ENCODE results near the gene MCEMP1. TPM values are rescaled to one million over a fixed set of nuclear protein-coding genes. Genes with fewer than 3 reads are reported as not detected.

MCEMP1 gene
- polyA plus RNA-seq, 1 donor from 2014 or later: not detected

DNA sequence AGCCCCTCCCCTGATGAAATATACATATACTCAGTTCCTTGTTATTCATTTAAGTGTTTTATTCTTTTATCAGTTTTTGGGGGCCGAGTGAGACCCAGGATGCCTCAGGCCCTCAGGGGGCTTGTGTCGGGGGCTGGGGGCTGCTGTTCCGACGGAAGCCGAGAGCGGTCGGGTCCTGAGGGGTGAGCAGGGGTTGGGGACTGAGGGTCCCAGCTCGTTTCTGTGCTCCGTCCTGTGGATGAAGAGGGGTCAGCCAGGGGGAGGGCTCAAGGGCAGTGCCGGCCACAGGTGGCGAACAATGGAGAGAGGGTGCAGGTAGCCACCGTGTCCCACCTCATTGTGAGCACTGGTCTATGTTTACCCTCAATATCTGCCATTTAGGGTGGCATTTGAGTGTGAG, 45.3 kb upstream of the MCEMP1 start:
- Histone ChIP-seq H3K9me2 (ENCODE audit: insufficient read depth, low read length) (no peaks in the 10 kb centered on the region), H3K79me2 (replicated peaks; ENCODE audit: insufficient read depth, low read length) (peaks cover 33% of the 10 kb centered on the region), H3K27ac (ENCODE audit: low read length) (no peak overlapping the region), H3F3A (ENCODE audit: insufficient read depth, low read length, poor library complexity, severe bottlenecking) (no peaks in the 10 kb centered on the region), H2AFZ (ENCODE audit: low read depth, low read length) (no peak overlapping the region), H3K4me2 (ENCODE audit: low read length) (no peak overlapping the region), H3K27me3 (ENCODE audit: insufficient read depth, low read depth, low read length) (peaks cover 6% of the 10 kb centered on the region), H3K4me3 (ENCODE audit: low read length) (no peak overlapping the region), H3K9ac (ENCODE audit: low read length) (no peak overlapping the region), H3K36me3 (ENCODE audit: insufficient read depth, low read length) (no peaks in the 10 kb centered on the region), H4K20me1 (ENCODE audit: insufficient read depth) (no peaks in the 10 kb centered on the region), H3K9me3 (ENCODE audit: low read length) (no peaks in the 10 kb centered on the region)
- no peak for TF ChIP-seq EZH2 (IDR thresholded peaks at IDR 0.05; ENCODE audit: borderline replicate concordance, insufficient read depth, low read length, poor library complexity, severe bottlenecking)

DNA sequence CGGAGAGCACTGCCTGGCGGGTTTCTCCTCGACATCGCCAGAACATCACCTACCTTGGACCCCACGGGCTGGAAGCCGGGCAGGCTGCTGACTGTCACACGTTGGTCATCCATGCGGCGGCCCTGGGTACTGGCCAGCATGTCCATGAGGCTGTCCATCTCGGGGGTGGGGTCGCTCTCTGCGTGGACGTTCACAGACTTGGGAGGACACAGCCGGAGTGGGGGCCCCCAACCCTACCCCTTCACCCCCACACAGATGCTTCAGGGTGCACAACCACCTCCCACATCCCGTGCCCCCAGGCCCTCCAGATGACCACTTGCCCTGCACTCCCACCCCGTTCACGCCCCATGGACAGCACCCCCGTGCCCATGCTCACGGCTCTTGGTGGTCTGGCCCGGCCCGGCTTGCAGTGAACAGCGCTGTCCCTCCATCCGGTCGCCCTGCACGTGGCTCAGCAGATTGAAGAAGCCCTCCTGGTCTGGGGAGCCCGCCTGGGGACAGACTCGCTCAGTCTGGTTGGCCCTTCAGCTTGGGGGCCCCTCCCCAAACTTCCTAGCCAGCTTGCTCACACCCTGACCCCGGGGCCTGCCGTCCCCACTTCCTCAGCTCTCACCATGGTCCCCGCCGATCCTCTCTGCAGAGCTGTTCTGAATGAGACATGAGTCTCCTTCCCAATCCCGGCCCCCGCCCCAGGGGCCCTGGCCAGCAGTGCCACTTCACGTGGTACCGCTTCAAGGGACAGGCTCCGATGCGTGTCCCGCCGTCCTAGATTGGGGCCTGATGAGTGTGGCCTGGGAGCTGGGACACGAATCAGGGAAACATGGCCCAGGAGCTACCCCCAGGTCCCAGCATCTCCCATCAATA, 44.3 kb upstream of the MCEMP1 start:
- no peaks in the 10 kb centered on the region for H4K20me1 ChIP-seq (ENCODE audit: insufficient read depth)
- no peak overlapping the region for H3K9ac ChIP-seq (ENCODE audit: low read length)
- H3K36me3 ChIP-seq (ENCODE audit: insufficient read depth, low read length): no peaks in the 10 kb centered on the region
- no peaks in the 10 kb centered on the region for H3K9me3 ChIP-seq (ENCODE audit: low read length)
- no peaks in the 10 kb centered on the region for H3K9me2 ChIP-seq (ENCODE audit: insufficient read depth, low read length)
- TF ChIP-seq, protein P1, sequence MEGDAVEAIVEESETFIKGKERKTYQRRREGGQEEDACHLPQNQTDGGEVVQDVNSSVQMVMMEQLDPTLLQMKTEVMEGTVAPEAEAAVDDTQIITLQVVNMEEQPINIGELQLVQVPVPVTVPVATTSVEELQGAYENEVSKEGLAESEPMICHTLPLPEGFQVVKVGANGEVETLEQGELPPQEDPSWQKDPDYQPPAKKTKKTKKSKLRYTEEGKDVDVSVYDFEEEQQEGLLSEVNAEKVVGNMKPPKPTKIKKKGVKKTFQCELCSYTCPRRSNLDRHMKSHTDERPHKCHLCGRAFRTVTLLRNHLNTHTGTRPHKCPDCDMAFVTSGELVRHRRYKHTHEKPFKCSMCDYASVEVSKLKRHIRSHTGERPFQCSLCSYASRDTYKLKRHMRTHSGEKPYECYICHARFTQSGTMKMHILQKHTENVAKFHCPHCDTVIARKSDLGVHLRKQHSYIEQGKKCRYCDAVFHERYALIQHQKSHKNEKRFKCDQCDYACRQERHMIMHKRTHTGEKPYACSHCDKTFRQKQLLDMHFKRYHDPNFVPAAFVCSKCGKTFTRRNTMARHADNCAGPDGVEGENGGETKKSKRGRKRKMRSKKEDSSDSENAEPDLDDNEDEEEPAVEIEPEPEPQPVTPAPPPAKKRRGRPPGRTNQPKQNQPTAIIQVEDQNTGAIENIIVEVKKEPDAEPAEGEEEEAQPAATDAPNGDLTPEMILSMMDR (IDR thresholded peaks at IDR 0.05; ENCODE audit: poor library complexity, severe bottlenecking): no peak
- no peak for TF ChIP-seq MXI1 (conservative IDR thresholded peaks at IDR 0.05; ENCODE audit: poor library complexity, severe bottlenecking)
- no peaks in the 10 kb centered on the region for H3F3A ChIP-seq (ENCODE audit: insufficient read depth, low read length, poor library complexity, severe bottlenecking)
- peaks cover 16% of the 10 kb centered on the region for H3K27me3 ChIP-seq (ENCODE audit: insufficient read depth, low read depth, low read length)
- H3K4me3 ChIP-seq (ENCODE audit: low read length): no peak overlapping the region
- peaks cover 31% of the 10 kb centered on the region for H3K79me2 ChIP-seq (replicated peaks; ENCODE audit: insufficient read depth, low read length)
- no peak overlapping the region for H3K4me2 ChIP-seq (ENCODE audit: low read length)
- no peak overlapping the region for H2AFZ ChIP-seq (ENCODE audit: low read depth, low read length)
- no peak overlapping the region for H3K27ac ChIP-seq (ENCODE audit: low read length)

DNA sequence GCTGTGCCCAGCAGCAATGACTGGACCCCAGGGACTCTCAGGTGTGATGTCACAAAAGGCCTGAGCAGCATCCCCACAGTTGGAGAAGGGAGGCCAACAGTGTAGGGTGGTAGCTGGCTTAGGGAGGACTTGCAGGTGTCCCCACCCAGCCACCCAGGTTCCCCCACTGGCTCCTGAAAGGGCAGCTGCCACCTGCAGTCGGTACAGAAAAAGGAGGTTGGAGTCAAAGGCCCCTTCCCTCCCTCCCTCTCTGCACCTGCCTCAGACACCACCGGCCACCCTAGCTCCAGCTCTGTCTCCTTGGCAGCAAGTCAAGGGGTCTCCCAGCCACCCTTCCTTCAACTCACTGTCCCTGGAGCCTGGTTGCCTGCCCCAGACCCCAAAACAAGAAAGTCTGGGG, 43.2 kb upstream of the MCEMP1 start, which contains the start of gene PCP2:
PCP2 (minus strand) TSS at position 22 of the 400 bp plus-strand sequence. CDS start 262 bp downstream, outside the sequence.
- peaks cover 20% of the 10 kb centered on the region for H3K27me3 ChIP-seq (ENCODE audit: insufficient read depth, low read depth, low read length)
- H3K9ac ChIP-seq (ENCODE audit: low read length): no peak within 1 kb of the TSS
- no peak within 1 kb of the TSS for H3K27ac ChIP-seq (ENCODE audit: low read length)
- H3K36me3 ChIP-seq (ENCODE audit: insufficient read depth, low read length): no peaks in the 10 kb centered on the region
- H3K9me3 ChIP-seq (ENCODE audit: low read length): no peaks in the 10 kb centered on the region
- no peak within 1 kb of the TSS for H3K4me3 ChIP-seq (ENCODE audit: low read length)
- peaks cover 20% of the 10 kb centered on the region for H3K79me2 ChIP-seq (replicated peaks; ENCODE audit: insufficient read depth, low read length)
- H3K4me2 ChIP-seq (ENCODE audit: low read length): no peak within 1 kb of the TSS
- TF ChIP-seq, protein P1 (IDR thresholded peaks at IDR 0.05; ENCODE audit: poor library complexity, severe bottlenecking): no peak
- no peak for TF ChIP-seq SMC3 (conservative IDR thresholded peaks at IDR 0.05; ENCODE audit: poor library complexity)
- H3F3A ChIP-seq (ENCODE audit: insufficient read depth, low read length, poor library complexity, severe bottlenecking): no peaks in the 10 kb centered on the region
- no peak within 1 kb of the TSS for H2AFZ ChIP-seq (ENCODE audit: low read depth, low read length)
- H4K20me1 ChIP-seq (ENCODE audit: insufficient read depth): no peaks in the 10 kb centered on the region
- H3K9me2 ChIP-seq (ENCODE audit: insufficient read depth, low read length): no peaks in the 10 kb centered on the region
